ENCODE results near the gene ABCB11.
"Not testable (repeated sequence)": the region's sequence is repeated elsewhere in the genome, so short reads cannot be mapped to it uniquely, and the experiment has no call there.

GRCh38 chr2:168882163-168882562 is 149.0 kb downstream of the ABCB11 start:
- TF ChIP-seq CTCF (IDR thresholded peaks at IDR 0.05 in 4 of 5, conservative IDR thresholded peaks at IDR 0.05 in 1 of 5); POLR2A (IDR thresholded peaks at IDR 0.05): not testable (repeated sequence)

Measured in gastrocnemius medialis (tissue), 4 donors.